A549 (cell line): ENCODE data around the gene MAP3K5. TPM values are rescaled to one million over a fixed set of nuclear protein-coding genes. Genes with fewer than 3 reads are reported as not detected.

Experiments used
- ATAC-seq, 2 experiments: fragments of 200-7000 bp in 1 of 2; fragments of >200 bp in 1 of 2; cut with Nextera tagmentation in 1 of 2; cut with Tn5 transposase in 1 of 2; 3 replicates each; pipeline versions ENCODE4 v1.8.0 to v1.9.1; 2018 to 2020; ENCODE audit warnings: mild to moderate bottlenecking in 1 of 2, moderate library complexity in 1 of 2
- CTCF ChIA-PET: fragments of 300-600 bp; sonication (Branson Sonifier 250); formaldehyde crosslinking; extraction: SDS; loops from one replicate; lab custom pipeline; 2021; ENCODE audit warnings: antibody characterized with exemption, inconsistent platforms; lab: Yijun Ruan, JAX
- POLR2A ChIA-PET: fragments of 350-600 bp; formaldehyde crosslinking; extraction: SDS; loops from one replicate; lab custom pipeline; 2021; ENCODE audit warnings: antibody characterized with exemption, inconsistent platforms; lab: Yijun Ruan, JAX
- DNase-seq, 2 experiments: peaks; one replicate each; pipeline versions ENCODE4 v3.0.0 to v3.0.0-alpha.2; 2011 to 2016; ENCODE audit warnings: low read depth in 1 of 2, low spot score in 1 of 2
- FAIRE-seq: peaks from 2 replicates; lab custom pipeline; 2011; peaks lifted over from hg19 to GRCh38; lab: Jason Lieb, UNC
- H3K27ac ChIP-seq, 2 experiments: fragments of >200 bp; sonication (Bioruptor Twin); formaldehyde crosslinking; 3 replicates each; pipeline ENCODE4 v1.5.1; 2016 to 2017
- H3K4me1 ChIP-seq: fragments of >200 bp; sonication (Bioruptor Twin); formaldehyde crosslinking; 3 replicates; pipeline ENCODE4 v1.6.1; 2016
- H3K4me2 ChIP-seq: fragments of >200 bp; sonication (Bioruptor Twin); formaldehyde crosslinking; 3 replicates; pipeline ENCODE4 v1.6.1; 2016
- H3K4me3 ChIP-seq: fragments of >200 bp; sonication (Bioruptor Twin); formaldehyde crosslinking; 3 replicates; pipeline ENCODE4 v1.5.1; 2016
- H3K9me3 ChIP-seq: fragments of >200 bp; sonication (Bioruptor Twin); formaldehyde crosslinking; 3 replicates; pipeline ENCODE4 v1.6.1; 2016
- ATOH8 ChIP-seq: fragments of 250-450 bp; sonication (Bioruptor Pico); IDR thresholded peaks from 2 replicates; pipeline ENCODE4 v1.5.0; 2020; ENCODE audit warnings: low read depth, mild to moderate bottlenecking, moderate library complexity
- CBX8 ChIP-seq: fragments of 200-600 bp; sonication (generic); IDR thresholded peaks from 2 replicates; pipeline ENCODE4 v1.6.1; 2016
- CEBPB ChIP-seq, 2 experiments: fragments of >200 bp in 1 of 2; sonication (Bioruptor Twin) in 1 of 2; formaldehyde crosslinking in 1 of 2; IDR thresholded peaks; 2 replicates each; pipeline ENCODE4 v1.6.1; 2012 to 2016
- CHD2 ChIP-seq: fragments of 150-350 bp; IDR thresholded peaks from 2 replicates; pipeline ENCODE4 v1.6.1; 2014; ENCODE audit warnings: low read length; ENCODE audit not compliant: partially characterized antibody
- CTCF ChIP-seq: fragments of >200 bp; sonication (Bioruptor Twin); formaldehyde crosslinking; IDR thresholded peaks from 3 replicates; pipeline ENCODE4 v1.5.1; 2016
- ELK1 ChIP-seq: fragments of 150-350 bp; IDR thresholded peaks from 2 replicates; pipeline ENCODE4 v1.6.1; 2014; ENCODE audit warnings: low read depth, mild to moderate bottlenecking, low read length
- ESRRA ChIP-seq: fragments of 150-350 bp; IDR thresholded peaks from 2 replicates; pipeline ENCODE4 v1.6.1; 2014; ENCODE audit warnings: mild to moderate bottlenecking, low read length, borderline replicate concordance
- HMGXB4 ChIP-seq: fragments of 250-450 bp; sonication (Bioruptor Pico); IDR thresholded peaks from 2 replicates; pipeline ENCODE4 v1.5.0; 2021; ENCODE audit warnings: mild to moderate bottlenecking, moderate library complexity, borderline replicate concordance
- HOXB5 ChIP-seq: fragments of 250-450 bp; sonication (Bioruptor Pico); IDR thresholded peaks from 2 replicates; pipeline ENCODE4 v1.5.0; 2020; ENCODE audit warnings: mild to moderate bottlenecking, moderate library complexity
- JUN ChIP-seq, 2 experiments: fragments of >200 bp; sonication (Bioruptor Twin); formaldehyde crosslinking; IDR thresholded peaks; 2 replicates in 1 of 2; 3 replicates in 1 of 2; pipeline ENCODE4 v1.6.1; 2016 to 2017
- JUNB ChIP-seq: fragments of >200 bp; sonication (Bioruptor Twin); formaldehyde crosslinking; IDR thresholded peaks from 2 replicates; pipeline ENCODE4 v1.6.1; 2016
- KDM1A ChIP-seq: fragments of 200-600 bp; sonication (generic); IDR thresholded peaks from 2 replicates; pipeline ENCODE4 v1.6.1; 2016; ENCODE audit warnings: low read depth, mild to moderate bottlenecking
- MYC ChIP-seq: IDR thresholded peaks from 2 replicates; pipeline ENCODE4 v1.6.1; 2012; ENCODE audit warnings: mild to moderate bottlenecking, inconsistent platforms, low read length, improper control_type of control experiment, borderline replicate concordance
- NFE2L2 ChIP-seq: fragments of 150-350 bp; conservative IDR thresholded peaks from 2 replicates; pipeline ENCODE4 v1.6.1; 2014; ENCODE audit warnings: low read length
- POLR2A ChIP-seq: IDR thresholded peaks from 2 replicates; pipeline ENCODE4 v1.6.1; 2012; ENCODE audit warnings: mild to moderate bottlenecking, low read length
- RARB ChIP-seq: fragments of 250-450 bp; sonication (Bioruptor Pico); IDR thresholded peaks from 2 replicates; pipeline ENCODE4 v1.8.0; 2021; ENCODE audit warnings: mild to moderate bottlenecking, moderate library complexity
- RCOR1 ChIP-seq: fragments of 150-350 bp; IDR thresholded peaks from 2 replicates; pipeline ENCODE4 v1.6.1; 2014; ENCODE audit warnings: antibody characterized with exemption, low read length, low read depth
- SREBF2 ChIP-seq: fragments of 450-650 bp; IDR thresholded peaks from 2 replicates; pipeline ENCODE4 v1.6.1; 2014; ENCODE audit warnings: mild to moderate bottlenecking, moderate library complexity
- TFCP2L1 ChIP-seq: fragments of 250-450 bp; sonication (Bioruptor Pico); IDR thresholded peaks from 2 replicates; pipeline ENCODE4 v1.5.0; 2021; ENCODE audit warnings: mild to moderate bottlenecking
- TP53 ChIP-seq: fragments of 250-450 bp; sonication (Bioruptor Pico); IDR thresholded peaks from 2 replicates; pipeline ENCODE4 v1.5.0; 2021; ENCODE audit warnings: mild to moderate bottlenecking, moderate library complexity
- ZC3H11A ChIP-seq: fragments of 450-650 bp; IDR thresholded peaks from 2 replicates; pipeline ENCODE4 v1.6.1; 2014; ENCODE audit warnings: antibody characterized with exemption, mild to moderate bottlenecking
- ZNF302 ChIP-seq: fragments of 250-450 bp; sonication (Bioruptor Pico); IDR thresholded peaks from 2 replicates; pipeline ENCODE4 v1.9.0; 2021; ENCODE audit warnings: inconsistent platforms, mild to moderate bottlenecking, moderate library complexity
- WGBS: methylation state at CpG from one replicate; pipeline ENCODE4 v1.1.6; 2017; ENCODE audit errors: missing lambda C conversion rate; 5-methylcytosine and 5-hydroxymethylcytosine counted together
- polyA plus RNA-seq, 4 experiments: library from polyadenylated mRNA; depleted of rRNA in 3 of 4; stranded (reverse); fragments of >200 nt; fragmentation: RNase III in 1 of 4; extraction: RNeasy Plus Mini Kit Qiagen cat#74134 plus additional on column Dnase treatment in 1 of 4; gene quantifications; 2 replicates in 3 of 4; 3 replicates in 1 of 4; pipeline ENCODE4 v1.2.3, GENCODE V29; 2011 to 2017

Gene MAP3K5
- polyA plus RNA-seq, 2 of the 4 experiments (the other 2 are of a cell fraction) = 2.1 to 4.1 TPM

GRCh38 chr6:136523196-136523595 is 269.1 kb downstream of the MAP3K5 start:
- FAIRE-seq = no peak
- ChIA-PET POLR2A (no interaction called here), CTCF (interaction anchor here (1.4 to 1.8 kb wide), 2 partner anchors 11 to 24 kb away, joined by 4 to 5 read pairs; no protein-coding TSS in a partner anchor)
- peak overlapping the region; percentile 81 for H3K4me2 ChIP-seq
- no peaks in the 10 kb centered on the region for H3K9me3 ChIP-seq
- ATAC-seq = no peak
- no peak overlapping the region for H3K4me3 ChIP-seq
- H3K4me1 ChIP-seq = peaks cover 92% of the 10 kb centered on the region
- 94% methylated on average over 4 of the region's 4 CpGs for WGBS
- no peak for TF ChIP-seq HMGXB4 (CRISPR knock-in tag)
- TF ChIP-seq ZNF302 (CRISPR knock-in tag) = no peak
- TF ChIP-seq TFCP2L1 (CRISPR knock-in tag) = no peak
- no peak for TF ChIP-seq CEBPB (IDR thresholded peaks at IDR 0.05)
- no peak for TF ChIP-seq RARB (CRISPR knock-in tag)
- no peak for TF ChIP-seq KDM1A
- TF ChIP-seq CTCF = no peak
- TF ChIP-seq POLR2A = no peak
- no peak for TF ChIP-seq ESRRA
- DNase-seq = no peak
- H3K27ac ChIP-seq = peak overlapping the region; percentile 91 to 97

GRCh38 chr6:136522636-136523035 is 269.6 kb downstream of the MAP3K5 start:
- DNase-seq (no peak), FAIRE-seq (no peak), ATAC-seq (no peak)
- TF ChIP-seq JUNB (no peak), CEBPB (IDR thresholded peaks at IDR 0.05) (no peak), ELK1 (no peak), HMGXB4 (CRISPR knock-in tag) (no peak), CBX8 (no peak), HOXB5 (CRISPR knock-in tag) (no peak), RCOR1 (no peak), ATOH8 (no peak), CHD2 (no peak), ZC3H11A (no peak), JUN (IDR thresholded peaks at IDR 0.05) (no peak), SREBF2 (no peak), NFE2L2 (no peak), MYC (no peak), TP53 (no peak)
- Histone ChIP-seq H3K4me3 (no peak overlapping the region), H3K27ac (peak overlapping the region; percentile 91 to 97; a peak in 5 of 6 replicates), H3K4me1 (peaks cover 92% of the 10 kb centered on the region), H3K9me3 (no peaks in the 10 kb centered on the region), H3K4me2 (peak overlapping the region; percentile 81)
- ChIA-PET POLR2A (no interaction called here), CTCF (interaction anchor here (1.4 to 1.8 kb wide), 2 partner anchors 11 to 24 kb away, joined by 4 to 5 read pairs; no protein-coding TSS in a partner anchor)
- 96% methylated on average over 3 of the region's 3 CpGs for WGBS
